NCI-H1436 (cell line): Measurements from ENCODE around the gene PTPN23.
"Not testable (repeated sequence)": the region's sequence is repeated elsewhere in the genome, so short reads cannot be mapped to it uniquely, and the experiment has no call there.

ENCODE experiments used
- DNase-seq: peaks from one replicate; lab custom pipeline; 2025; lab: John Stamatoyannopoulos, UW

PTPN23 gene, protein sequence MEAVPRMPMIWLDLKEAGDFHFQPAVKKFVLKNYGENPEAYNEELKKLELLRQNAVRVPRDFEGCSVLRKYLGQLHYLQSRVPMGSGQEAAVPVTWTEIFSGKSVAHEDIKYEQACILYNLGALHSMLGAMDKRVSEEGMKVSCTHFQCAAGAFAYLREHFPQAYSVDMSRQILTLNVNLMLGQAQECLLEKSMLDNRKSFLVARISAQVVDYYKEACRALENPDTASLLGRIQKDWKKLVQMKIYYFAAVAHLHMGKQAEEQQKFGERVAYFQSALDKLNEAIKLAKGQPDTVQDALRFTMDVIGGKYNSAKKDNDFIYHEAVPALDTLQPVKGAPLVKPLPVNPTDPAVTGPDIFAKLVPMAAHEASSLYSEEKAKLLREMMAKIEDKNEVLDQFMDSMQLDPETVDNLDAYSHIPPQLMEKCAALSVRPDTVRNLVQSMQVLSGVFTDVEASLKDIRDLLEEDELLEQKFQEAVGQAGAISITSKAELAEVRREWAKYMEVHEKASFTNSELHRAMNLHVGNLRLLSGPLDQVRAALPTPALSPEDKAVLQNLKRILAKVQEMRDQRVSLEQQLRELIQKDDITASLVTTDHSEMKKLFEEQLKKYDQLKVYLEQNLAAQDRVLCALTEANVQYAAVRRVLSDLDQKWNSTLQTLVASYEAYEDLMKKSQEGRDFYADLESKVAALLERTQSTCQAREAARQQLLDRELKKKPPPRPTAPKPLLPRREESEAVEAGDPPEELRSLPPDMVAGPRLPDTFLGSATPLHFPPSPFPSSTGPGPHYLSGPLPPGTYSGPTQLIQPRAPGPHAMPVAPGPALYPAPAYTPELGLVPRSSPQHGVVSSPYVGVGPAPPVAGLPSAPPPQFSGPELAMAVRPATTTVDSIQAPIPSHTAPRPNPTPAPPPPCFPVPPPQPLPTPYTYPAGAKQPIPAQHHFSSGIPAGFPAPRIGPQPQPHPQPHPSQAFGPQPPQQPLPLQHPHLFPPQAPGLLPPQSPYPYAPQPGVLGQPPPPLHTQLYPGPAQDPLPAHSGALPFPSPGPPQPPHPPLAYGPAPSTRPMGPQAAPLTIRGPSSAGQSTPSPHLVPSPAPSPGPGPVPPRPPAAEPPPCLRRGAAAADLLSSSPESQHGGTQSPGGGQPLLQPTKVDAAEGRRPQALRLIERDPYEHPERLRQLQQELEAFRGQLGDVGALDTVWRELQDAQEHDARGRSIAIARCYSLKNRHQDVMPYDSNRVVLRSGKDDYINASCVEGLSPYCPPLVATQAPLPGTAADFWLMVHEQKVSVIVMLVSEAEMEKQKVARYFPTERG (N-terminal part only)

DNA sequence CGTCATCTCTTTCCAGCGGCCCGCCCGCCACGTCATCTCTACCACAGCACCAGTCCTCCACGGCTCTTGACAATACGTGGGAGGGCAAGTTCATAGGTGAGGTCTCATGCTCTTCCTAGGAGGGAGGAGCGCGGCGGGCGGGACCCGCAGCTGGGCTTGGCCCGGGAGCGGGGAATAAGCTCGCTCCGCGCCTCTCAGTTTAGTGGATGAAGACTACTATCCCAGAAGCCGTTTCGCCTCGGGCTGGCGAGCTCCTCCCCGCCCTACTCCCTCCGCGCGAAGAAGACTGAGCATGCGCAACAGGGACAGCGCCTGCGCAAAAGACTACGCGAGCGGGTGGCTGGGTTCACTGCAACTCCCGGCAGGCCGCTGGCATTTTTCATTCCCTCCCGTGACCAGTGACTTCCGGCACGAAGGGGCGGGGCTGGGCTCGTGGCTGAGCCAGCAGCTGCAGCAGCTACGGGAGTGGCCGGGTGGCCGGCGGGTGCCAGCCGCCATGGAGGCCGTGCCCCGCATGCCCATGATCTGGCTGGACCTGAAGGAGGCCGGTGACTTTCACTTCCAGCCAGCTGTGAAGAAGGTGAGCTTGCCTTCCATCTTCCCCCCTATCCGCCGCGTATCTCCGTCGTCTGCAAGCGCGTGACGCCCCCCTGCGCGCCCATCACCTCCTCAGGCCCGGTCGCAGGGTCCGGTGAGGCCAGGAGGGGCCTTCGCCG is at the start of gene PTPN23:
Gene PTPN23, plus strand, starts transcription at position 421 of the 716 bp plus-strand sequence. Its CDS starts 76 bp downstream, at position 497.
- DNase-seq = peak; percentile 89

DNA sequence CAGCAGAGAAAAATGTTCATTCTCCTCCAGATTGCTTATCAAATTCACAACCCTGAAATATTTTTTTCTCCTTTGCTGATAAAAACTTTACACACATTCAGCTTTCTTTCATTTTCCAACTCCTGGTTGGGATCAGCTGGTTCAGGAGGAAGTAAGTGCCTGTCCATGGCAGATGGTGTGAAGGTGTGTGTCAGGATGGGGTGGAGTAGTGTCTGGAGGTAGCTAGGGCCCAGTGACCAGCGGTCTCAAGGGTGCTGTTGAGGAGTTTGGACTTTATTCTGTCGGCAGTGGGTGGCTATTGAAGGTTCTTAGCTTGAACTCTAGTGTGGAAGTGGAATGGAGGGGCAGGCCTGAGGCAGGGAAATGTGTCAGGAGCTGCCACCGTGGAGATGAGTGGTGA is 46.9 kb upstream of the PTPN23 start:
- DNase-seq = no peak

DNA sequence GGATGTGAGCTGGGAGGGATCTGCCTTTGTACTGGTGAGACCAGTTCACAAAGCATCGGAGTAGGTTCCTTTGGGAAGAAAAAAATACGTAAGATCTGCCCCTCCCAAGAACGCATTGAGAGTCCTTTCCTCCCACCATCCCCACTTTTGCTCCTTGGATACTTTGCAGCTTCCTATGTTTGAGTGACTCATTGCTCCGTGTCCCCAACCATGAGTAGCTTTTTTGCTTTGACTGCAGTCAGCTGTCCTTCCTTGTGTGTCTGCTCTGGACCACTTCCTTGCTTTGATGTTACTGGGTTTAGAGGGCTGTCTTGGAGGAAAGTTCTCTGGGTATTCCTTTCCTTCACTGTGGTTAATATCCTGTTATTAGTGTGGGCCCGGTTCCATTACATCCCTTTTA is 43.2 kb upstream of the PTPN23 start:
- DNase-seq = no peak

DNA sequence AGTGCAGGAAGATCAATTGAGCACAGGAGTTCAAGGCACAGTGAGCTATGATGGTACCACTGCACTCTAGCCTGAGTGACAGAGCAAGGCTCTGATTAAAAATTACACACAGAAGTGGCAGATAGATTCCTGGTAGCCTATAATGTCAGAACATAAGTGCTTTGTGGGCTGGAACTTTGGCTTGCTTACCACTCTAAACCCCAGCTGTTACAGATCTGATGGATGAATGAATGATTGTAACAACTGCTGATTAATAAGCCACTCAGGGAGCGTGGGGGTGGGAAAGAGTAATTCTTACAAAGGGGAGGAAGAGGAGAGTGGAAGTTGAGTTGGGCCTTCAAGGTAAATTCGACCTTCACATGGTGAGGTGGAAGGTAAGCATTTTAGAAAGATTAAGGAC is 40.9 kb upstream of the PTPN23 start:
- DNase-seq = no peak

DNA sequence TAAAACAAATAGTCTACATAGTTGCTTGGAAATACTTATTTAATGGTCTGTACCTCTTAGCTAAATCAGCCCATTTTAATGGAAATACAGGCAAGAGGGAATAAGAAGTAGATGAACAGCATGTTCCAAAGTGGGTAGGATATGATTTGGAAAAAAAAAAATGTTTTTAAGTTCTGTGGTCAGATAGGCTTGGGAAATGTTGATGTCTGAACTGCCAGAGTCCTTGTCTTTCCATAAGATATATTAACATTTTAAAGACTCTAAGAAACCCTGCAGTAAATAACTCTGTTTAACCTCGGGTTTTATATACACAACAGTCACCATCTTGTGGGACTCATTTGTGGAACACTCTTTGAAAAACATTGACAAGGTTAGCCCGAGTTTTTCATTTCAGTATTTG is 40.0 kb upstream of the PTPN23 start:
- no peak for DNase-seq

DNA sequence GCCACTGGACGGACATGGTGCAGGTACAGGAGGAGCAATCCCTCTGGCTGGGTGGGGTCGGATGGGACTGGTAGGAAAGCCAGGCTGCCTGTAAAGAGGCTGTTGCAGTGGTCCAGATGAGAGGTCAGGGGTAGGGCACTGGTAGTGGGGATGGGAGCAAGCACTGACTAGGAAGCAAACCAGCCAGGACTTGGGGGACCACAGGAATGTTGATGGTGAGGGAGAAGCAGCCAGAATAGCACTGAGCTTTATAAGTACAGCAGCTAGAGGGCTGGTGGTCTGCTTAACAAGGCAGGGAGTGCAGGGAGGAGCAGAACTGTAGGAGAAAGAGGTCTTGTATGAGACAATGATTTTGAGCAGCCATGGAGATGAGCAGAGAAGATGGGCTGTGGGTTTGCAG is 38.7 kb upstream of the PTPN23 start:
- no peak for DNase-seq

DNA sequence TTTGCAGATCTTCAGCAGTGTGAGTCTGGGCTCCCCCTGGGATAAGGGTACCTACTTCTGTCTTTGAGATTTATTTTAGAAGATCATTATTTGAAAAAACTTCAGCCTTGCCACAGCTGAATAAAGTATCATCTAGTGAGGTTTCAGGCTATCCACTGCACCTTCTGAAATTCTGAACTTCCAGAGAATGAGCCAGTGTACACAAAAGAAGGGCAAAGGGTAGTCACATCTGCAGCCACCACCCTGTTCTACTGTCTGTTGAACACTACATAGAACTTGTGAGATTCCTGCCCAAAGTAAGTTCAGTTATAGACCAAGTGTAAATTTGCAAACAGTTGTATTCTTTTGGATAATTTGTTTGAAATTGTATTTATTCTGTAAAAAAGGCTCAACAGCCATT is 38.0 kb upstream of the PTPN23 start:
- DNase-seq = no peak

DNA sequence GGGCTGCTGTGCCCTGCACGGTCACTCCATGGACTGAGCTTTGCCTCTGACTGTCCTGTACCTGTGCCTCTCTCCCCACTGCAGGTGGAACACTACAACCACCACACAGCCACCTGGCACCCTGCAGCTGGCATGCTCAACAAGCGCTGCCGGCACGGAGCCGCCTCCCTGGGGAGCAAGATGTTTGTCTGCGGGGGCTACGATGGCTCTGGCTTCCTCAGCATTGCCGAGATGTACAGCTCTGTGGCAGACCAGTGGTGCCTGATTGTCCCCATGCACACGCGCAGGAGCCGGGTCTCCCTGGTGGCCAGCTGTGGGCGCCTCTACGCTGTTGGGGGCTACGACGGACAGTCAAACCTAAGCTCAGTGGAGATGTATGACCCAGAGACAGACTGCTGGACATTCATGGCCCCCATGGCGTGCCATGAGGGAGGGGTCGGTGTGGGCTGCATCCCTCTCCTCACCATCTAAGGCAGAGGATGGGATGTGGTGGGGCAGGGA is 37.3 kb upstream of the PTPN23 start:
- no peak for DNase-seq

DNA sequence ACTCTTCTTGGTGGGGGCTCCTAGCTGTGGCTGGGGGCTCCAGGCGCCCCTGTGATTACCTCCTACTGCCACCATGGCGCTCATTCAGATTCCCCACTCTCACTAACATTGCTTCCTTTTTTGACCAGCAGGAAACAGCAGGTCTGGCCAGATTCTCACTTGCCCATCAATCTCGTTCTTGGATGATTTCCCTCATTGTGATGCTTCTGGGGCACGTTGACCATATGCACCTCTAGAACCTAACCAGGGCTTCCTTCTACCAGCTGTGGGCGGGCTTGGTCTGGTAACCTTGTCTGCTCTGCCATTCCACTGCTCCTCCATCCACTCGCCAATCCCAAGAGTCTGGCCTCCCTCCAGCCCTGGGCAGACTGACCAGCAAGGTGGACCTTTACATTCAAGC is 35.9 kb upstream of the PTPN23 start:
- DNase-seq = no peak

DNA sequence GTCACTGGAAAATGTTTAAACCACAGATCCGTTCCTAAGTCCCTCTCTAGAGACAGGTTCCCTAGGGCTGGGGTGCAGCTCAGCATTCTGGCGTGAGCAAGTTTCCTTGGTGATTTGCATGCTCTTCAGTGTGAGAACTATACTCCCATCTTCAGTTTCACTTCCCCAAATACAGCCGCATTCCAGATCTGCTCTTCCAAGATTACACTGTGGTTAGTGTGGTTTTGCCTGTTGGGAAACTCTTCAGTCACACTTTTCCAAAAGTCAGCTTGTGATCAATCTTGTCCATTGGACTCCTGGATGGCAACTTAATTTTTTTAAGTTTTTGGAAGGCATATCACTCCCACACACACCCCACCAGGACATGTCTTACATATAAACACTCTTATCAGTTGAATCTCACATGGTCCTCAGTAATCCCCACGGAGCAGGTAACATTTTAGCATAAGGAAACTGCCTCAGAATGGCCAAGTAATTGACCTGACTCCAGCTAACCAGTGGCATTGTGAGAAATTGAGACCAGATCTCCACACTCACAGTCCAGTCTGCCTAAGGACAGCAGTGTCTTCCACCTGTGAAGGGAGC is 33.5 kb upstream of the PTPN23 start:
- no peak for DNase-seq

DNA sequence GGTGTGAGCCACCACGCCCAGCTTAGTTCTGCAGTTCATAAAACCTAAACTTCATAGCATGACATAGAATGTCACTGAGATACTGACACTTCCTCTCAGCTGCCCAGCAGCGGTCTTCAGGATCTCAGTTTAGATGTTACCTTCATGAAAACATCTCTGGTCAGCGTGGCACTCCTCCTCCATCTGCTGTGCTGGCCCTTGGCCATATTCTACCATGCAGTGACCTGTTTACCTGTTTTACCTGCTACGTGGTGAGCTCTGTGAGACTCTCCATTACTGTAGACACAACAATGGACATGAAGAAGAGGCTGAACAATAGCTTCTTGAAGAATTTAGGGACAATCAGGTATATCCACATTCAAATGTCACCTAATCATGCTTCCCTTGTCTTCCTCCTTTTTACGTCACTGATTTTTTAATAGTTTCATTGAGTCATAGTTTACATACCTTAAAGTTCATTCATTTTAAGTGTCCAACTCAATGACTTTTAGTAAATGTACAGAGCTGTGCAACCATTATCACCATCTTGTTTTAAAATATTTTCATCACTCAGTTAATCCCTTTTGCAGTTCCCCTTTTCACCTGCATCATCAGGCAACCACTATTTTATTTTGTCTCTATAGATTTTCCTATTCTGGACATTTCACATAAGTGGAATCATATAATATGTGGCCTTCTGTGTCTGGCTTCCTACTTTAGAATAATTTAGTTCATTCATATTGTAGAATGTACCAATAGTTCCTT is 32.2 kb upstream of the PTPN23 start:
- DNase-seq = no peak

DNA sequence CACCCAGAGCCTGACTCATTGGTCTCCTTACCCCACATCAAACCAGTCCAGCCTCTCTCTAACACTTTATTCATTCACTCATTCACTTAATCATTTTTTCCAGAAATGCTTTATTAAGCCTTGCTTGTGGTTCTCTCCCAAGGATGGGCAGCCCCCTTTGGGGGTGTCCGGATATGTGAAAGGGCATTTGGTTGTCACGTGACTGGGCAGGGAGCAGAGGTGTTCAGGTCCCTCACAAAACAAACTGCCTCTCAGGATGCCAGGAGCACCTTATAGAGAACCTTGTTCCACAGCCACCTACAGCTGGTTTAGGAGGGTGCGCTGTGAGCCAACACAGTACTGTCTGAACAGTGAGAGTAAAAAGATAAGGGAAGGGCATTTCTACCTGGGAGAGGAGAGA is 25.8 kb upstream of the PTPN23 start:
- no peak for DNase-seq

DNA sequence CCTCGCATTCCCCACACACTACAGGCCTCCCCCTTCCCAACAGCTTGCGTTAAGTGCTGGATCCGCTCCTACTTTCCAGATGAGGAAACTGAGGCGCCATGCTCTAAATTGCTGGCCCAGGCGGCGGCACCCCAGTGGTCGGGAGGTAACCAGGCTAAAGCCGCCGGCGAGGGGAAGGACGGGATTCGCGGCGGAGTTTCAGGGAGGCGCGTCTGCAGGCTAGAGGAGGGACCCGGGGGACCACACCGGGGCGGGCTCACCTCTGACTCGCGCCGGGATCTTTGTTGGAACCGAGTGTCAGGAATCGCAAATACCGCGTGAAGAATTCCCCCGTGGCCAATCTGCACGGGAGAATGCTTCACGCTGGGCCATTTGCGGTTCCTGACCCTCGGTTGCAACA is 24.6 kb upstream of the PTPN23 start:
- DNase-seq = no peak

DNA sequence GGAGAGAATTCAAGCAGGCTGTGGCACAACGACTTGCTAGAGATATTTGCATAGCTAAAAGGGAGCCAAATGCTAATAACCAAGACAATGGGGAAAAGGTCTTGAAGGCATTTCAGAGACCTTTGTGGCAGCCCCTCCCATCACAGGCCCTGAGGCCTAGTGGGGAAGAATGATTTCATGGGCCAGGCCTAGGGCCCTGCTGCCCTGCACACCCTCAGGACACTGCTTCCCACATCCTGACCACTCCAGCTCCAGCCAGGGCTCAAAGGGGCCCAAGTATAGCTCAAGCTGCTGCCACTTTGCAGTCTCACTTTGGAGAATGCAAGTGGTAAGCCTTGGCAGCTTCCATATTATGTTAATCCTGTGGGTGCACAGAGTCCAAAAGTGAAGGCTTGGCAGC is 21.5 kb upstream of the PTPN23 start:
- no peak for DNase-seq

DNA sequence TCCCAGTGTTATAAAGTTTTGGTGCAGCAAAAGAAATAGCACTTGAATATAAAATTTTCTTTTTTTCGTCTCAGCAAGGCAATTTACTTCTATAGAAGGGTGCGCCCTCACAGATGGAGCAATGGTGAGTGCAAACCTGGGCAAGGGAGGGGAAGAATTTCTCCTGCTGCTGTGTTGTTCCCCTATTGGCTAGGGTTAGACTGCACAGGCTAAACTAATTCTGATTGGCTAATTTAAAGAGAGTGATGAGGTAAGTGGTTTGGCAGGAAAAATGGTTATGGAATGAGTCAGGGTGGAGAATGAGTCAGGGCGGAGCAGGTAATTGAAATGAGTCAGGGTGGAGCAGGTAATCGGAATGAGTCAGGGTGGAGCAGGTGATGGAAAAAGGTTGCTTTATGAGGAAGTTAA is 20.7 kb upstream of the PTPN23 start:
- not testable (repeated sequence) for DNase-seq

DNA sequence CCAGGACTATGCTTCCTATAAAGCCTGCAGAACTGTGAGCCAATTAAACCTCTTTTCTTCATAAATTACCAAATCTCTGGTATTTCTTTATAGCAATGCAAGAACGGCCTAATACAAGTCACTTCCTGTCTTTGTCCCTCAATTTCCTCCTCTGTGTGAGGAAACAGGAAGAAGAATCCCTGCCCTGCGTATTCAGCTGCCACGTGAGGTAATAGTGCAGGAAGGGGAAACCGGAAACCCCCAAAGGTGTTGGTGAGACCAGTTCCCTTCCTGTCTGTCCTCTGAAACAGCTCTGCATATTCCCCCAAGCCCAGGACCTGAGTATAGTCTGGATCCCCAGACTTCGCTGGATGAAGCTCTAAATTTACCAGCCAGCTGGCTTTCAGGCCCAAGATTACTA is 18.1 kb upstream of the PTPN23 start:
- DNase-seq = no peak

DNA sequence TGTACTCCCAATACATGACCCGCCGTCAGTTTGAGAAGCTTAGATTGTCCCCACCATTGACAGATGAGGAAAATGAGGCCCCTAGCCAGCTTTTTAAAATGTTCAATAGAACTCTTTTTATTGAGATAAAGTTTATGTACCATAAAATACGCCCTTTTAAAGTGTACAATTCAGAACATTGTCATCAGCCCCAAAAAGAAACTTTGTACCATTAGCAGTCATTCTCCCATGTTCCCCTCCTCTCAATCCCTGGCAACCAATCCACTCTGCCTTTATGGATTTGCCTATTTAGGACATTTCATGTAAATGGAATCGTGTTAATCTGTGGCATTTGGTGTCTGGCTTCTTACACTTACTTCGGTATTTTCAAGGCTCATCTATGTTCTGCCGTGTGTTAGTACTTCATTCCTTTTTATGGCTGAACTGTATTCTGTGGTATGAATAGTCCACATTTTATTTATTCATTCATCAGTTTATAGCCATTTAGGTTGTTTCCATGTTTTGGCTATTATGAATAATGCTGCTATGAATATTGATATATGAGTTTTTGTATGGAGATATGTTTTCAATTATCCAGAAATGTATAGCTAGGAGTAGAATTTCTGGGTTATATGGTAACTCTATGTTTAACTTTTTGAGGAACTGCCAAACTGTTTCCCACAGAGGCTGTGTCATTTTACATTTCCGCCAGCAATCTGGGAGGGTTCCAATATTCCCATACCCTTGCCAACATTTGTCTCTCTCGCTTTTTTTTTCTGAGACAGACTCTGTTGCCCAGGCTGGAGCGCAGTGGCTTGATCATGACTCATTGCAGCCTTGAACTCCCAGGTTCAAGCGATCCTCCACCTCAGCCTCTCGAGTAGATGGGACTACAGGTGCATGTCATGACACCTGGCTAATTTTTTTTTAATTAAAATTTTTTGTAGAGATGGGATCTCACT is 15.3 kb upstream of the PTPN23 start:
- DNase-seq = no peak

DNA sequence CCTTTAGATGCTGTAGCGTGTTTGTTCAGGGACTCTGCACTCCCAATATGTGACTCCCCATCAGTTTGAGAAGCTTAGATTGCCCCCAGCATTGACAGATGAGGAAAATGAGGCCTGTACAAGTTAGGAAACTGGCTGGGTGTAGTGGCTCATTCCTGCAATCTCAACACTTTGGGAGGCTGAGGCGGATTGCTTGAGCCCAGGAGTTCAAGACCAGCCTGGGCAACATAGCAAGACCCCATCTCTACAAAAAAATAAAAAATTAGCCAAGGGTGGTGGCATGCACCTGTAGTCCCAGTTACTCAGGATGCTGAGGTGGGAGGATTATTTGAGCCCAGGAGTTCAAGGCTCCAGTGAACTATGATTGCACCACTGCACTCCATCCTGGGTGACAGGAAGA is 14.0 kb upstream of the PTPN23 start:
- no peak for DNase-seq

DNA sequence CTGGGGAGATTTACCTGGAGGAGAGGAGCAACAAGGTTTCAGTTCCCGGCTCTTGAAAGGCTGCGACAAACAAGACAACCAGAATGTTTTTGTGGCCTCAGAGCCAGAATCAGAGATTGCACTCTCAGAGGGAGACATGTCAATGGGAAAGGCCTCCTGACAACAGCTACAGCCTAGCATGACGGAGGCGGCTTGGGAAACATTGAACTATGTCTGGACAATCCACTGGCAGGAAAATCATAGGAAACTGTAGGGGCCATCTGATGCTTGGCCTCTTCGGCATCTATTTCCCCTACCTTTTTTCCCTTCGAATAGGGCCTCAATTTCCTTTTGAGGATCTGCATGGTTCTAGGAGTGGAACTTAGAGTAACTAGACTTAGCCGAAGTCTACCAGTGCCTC is 13.2 kb upstream of the PTPN23 start:
- DNase-seq = no peak
